GM12873 (cell line): ENCODE measurements around the gene LGALS8.

ENCODE experiments used
- CTCF ChIP-seq: IDR thresholded peaks from 2 replicates; pipeline ENCODE4 v1.5.1; 2012; ENCODE audit warnings: low read depth, mild to moderate bottlenecking, moderate library complexity, low read length, control low read depth; ENCODE audit not compliant: insufficient read depth; ENCODE audit errors: missing control alignments

The LGALS8 gene

DNA sequence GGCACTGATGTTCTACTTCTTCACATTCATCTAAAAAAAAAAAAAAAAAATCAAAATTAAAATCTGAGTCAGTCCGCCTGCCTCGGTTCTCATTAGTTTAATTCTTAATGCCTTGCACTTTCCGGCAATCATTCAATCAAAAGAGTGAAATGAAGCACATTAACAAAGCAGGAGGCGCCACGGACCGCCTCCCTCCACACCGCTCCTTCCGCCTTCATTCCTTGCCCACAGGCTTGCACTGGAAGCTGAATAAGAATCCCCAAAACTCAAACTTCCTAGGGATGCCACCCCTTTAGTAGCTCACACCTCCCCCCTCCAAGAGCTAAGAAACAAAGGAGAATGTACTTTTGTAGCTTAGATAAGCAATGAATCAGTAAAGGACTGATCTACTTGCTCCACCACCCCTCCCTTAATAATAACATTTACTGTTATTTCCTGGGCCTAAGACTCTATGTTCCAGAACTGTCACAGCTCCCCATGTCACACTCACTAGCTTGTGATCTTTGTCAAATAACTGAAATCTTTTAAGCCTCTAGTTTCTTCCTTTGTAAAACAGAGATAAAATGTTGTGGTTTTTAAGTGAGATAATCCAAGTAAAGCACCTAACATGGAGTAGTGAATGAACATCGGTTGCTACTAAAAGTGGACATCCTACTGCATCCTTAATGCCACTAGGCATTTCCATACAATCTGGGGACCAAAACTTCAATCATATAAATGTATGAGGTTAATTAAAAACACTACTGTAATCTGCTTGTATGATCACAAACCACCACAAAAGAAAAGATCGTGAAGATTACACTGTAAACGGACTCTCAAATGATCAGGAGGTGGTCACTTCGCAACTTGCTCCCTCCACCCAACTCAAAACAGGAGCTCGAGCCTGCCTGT is 27.4 kb downstream of the LGALS8 start:
- TF ChIP-seq CTCF = no peak

DNA sequence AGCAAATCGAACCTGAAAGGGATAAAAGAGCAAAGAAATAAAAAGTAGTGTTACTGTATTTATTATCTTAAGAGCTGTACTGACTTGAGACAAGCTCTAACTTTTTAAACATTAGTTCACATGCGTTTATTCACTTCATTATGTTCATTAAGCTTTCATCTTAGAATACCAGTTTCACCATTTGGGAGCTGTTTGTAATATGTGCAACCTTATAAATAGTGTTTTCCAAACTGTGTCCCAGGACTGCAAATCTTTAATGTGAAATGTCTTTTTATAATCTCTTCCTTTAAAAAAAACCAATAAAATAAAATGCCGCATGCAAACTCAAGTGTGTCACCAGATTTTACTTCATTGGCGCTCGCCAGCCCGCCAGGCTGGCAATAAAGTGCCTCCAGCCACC is 28.3 kb downstream of the LGALS8 start:
- TF ChIP-seq CTCF = no peak

GRCh38 chr1:236552901-236553300 is 29.1 kb downstream of the LGALS8 start:
- no peak for TF ChIP-seq CTCF

DNA sequence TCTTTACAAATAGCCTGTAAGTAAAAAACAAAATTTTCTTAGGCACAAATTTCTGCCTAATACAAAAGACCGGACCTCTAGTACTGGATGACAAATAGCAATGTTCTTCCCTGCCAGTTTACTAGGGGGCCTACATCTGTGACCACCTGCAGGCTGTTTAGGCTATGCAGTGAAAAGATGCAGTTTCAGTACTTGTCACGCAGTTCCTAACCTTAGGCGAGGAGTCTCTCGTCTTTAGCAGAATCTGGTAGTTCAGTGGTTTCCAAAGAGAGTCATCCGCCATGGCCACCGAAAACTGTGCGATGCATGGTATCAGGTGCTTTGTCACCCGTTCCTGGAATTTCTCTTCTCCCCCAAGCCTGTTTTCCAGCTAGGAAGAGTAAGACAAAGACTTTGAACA is 29.6 kb downstream of the LGALS8 start:
- TF ChIP-seq CTCF = no peak

- TF ChIP-seq CTCF = no peak
Measured at GRCh38 chr1:236556606-236557005, 32.8 kb downstream of the LGALS8 start.

GRCh38 chr1:236558081-236558480 is 34.3 kb downstream of the LGALS8 start:
- TF ChIP-seq CTCF = no peak

DNA sequence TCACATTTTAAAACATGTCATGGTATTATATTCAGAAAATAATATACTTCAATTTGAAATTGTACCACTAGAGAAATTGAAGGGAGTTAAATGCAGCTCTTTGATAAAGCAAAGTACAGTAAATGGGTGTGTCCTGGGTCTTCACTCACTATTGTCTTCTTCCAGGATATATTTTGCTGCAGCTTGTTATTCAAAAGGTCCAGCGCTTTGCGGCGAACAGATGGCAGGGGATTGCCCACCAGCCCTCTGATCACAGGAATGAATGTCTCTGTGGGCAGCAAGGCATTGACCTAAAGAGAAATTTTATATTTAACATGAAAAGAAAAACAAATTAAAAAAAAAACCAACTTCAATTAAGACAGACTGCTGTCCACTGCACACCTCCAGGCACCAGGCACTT is 35.1 kb downstream of the LGALS8 start:
- TF ChIP-seq CTCF = no peak
